Heart left ventricle (tissue), 13 donors: ENCODE results near the gene CDH23.

Source experiments
- CTCF ChIP-seq, 12 donors: fragments of 200-600 bp; sonication (generic) in 4 of 12; IDR thresholded peaks; one replicate each; pipeline versions ENCODE4 v1.5.0 to v1.8.0; 2018 to 2022; ENCODE audit warnings: antibody characterized with exemption in 12 of 12, mild to moderate bottlenecking in 5 of 12
- POLR2A ChIP-seq, 2 donors: fragments of 450-650 bp; IDR thresholded peaks; one replicate each; pipeline ENCODE4 v1.6.1; 2017; ENCODE audit warnings: antibody characterized with exemption in 2 of 2, mild to moderate bottlenecking in 2 of 2, moderate library complexity in 2 of 2
- donor health status: ischemic (EF 13 %, LVEDD 7.1; RV severe dilation, severe dysfunction).
- donor health status: DM: no; HTN: yes; CAD: no.
- donor health status: DM: no; HTN: no; CAD: no.
- donor health status: ischemic (EF 25% LVEDD 6.9; RV normal size, moderate dysfunction).
- donor health status: ischemic (EF 25% LVEDD 5.7; RV mildly dilated, moderate dysfunction).
- donor health status: ischemic (EF 35%, LVEDD 5.7; RV mildly dilated, moderate dysfunction).
- donor health status: nonischemic (EF 11% LVEDD 7.7; RV severe dilation, severe dysfunction).
- donor health status: DM: yes; HTN: yes; CAD: no.
- donor health status: PGD.
- donor health status: ischemic (EF 29% LVEDD 5.4; RV normal size, mild dysfunction).
- donor health status: nonischemic (EF 23%, LVEDD 6.1; RV moderate dilation, normal function).

DNA sequence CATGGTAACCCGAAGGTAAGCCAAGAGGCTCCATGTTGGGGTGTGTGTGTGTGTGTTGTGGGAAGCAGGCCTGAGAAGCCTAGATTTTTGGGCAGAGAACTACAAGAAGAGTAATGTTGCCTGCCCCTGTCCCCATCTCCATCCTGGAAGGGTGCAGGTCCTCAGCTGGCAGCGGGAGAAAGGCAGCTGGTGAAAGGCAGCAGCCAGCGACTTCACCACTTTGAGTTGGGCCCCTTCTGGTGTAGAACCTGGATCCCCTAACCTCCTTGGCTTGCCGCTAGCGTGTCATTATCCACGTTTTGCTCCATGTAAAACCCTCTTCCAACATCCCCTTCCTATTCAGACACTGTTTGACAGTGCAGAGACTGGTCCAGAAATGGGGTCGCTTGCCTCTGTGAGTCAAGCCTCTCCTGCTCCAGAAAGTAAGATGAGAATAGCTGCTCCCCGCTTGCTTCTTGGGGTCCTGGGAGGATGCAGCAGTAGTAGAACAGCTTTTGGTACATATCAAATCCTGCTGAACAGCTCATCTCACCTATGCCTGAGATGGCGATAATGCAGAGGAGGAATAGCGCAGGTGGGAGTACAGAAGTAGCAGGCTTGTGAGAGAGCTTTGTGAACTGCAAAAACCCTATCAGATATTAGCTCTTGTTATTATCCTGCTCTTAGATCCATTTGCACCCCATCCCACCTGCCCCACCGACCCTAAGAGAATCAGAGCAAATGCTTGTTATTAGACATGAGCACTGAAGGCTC, 22.1 kb upstream of the CDH23 start:
- no peak for TF ChIP-seq CTCF (IDR thresholded peaks at IDR 0.05)
- no peak for TF ChIP-seq POLR2A (IDR thresholded peaks at IDR 0.05)
